VCaP (cell line): ENCODE results near the gene E2F4.

ENCODE experiments used
- H3K27ac ChIP-seq: fragments of 450-650 bp; 2 replicates; pipeline ENCODE4 v1.5.1; 2017
- TF ChIP-seq, protein P1 (sequence below): fragments of 450-650 bp; conservative IDR thresholded peaks from 2 replicates; pipeline ENCODE4 v1.5.1; 2017; ENCODE audit warnings: mild to moderate bottlenecking, moderate library complexity

The E2F4 gene

DNA sequence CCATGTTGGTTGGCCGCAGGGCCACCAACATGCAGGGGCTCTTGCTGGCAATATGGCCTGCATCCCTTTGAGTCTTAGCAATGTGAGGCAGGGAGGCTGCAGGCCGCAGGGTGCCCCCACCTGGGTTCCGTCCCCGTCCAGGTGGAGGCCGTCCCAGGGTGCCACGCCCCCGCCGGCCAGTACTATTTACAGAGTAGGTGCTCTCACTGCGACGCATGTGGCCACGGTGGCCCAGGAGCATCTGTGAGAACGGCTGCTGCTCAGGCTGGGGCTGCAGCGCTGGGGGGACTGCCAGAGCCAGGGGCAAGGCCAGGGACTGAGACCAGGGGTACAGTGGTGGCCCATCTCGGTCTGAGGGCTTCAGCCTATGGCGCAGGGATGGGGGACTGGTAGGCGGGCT, 11.8 kb upstream of the E2F4 start:
- no peak overlapping the region for H3K27ac ChIP-seq
- TF ChIP-seq, protein P1, sequence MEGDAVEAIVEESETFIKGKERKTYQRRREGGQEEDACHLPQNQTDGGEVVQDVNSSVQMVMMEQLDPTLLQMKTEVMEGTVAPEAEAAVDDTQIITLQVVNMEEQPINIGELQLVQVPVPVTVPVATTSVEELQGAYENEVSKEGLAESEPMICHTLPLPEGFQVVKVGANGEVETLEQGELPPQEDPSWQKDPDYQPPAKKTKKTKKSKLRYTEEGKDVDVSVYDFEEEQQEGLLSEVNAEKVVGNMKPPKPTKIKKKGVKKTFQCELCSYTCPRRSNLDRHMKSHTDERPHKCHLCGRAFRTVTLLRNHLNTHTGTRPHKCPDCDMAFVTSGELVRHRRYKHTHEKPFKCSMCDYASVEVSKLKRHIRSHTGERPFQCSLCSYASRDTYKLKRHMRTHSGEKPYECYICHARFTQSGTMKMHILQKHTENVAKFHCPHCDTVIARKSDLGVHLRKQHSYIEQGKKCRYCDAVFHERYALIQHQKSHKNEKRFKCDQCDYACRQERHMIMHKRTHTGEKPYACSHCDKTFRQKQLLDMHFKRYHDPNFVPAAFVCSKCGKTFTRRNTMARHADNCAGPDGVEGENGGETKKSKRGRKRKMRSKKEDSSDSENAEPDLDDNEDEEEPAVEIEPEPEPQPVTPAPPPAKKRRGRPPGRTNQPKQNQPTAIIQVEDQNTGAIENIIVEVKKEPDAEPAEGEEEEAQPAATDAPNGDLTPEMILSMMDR: no peak

DNA sequence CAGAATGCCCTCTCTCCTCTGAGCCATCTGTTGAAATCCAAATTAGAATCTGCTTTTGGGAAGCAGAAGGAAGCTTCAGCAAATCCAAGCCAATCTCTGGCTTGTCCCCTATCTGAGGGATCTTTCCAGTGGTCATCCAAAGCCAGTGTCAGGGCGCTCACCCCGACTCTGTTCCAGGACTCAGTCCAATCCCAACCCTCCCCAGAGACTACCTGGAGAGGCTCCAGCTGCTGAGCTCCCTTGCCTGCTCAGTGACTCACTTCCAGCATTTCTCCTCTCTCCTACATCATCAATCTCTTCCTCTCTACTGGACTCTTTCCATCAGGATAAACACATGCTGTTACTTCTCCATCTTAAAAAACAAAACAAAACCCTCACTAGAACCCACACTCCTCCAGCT, 10.6 kb upstream of the E2F4 start:
- no peak overlapping the region for H3K27ac ChIP-seq
- TF ChIP-seq, protein P1: no peak

DNA sequence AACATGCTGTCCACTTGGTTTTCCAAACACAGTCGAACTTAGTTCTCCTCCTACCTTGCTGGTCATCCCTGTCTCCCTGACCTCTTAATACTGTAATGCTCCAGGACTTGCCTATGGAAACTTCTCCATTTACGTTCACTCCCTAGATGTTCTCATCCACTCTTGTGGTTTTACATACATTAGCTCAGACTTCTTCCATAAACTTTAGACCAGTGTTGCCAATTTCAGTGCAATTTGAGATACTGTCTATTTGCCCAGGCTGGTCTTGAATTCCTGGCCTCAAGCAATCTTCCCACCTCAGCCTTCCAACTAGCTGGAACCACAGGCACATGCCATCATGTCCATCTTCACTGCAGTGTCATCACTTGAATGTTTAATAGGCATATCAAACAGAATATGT, 9.7 kb upstream of the E2F4 start:
- no peak overlapping the region for H3K27ac ChIP-seq
- TF ChIP-seq, protein P1: no peak

DNA sequence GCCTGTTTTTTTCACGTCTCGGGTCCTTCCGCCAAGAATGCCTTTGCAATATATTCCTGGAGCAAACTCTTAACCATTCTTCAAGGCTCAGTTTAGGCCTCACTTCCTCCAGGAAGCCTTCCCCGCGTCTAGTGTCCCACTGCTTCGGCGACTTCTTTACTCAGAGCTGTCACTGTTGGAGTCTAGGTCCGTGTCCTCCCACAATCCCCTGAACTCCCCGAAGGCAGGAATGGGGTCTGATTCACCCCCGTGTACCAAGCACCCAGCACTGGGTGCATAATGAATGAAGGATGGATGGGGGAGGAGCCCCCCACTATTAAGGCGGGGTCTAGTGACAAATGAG, 8.7 kb upstream of the E2F4 start:
- peak overlapping the region; percentile 85 for H3K27ac ChIP-seq
- TF ChIP-seq, protein P1: no peak

DNA sequence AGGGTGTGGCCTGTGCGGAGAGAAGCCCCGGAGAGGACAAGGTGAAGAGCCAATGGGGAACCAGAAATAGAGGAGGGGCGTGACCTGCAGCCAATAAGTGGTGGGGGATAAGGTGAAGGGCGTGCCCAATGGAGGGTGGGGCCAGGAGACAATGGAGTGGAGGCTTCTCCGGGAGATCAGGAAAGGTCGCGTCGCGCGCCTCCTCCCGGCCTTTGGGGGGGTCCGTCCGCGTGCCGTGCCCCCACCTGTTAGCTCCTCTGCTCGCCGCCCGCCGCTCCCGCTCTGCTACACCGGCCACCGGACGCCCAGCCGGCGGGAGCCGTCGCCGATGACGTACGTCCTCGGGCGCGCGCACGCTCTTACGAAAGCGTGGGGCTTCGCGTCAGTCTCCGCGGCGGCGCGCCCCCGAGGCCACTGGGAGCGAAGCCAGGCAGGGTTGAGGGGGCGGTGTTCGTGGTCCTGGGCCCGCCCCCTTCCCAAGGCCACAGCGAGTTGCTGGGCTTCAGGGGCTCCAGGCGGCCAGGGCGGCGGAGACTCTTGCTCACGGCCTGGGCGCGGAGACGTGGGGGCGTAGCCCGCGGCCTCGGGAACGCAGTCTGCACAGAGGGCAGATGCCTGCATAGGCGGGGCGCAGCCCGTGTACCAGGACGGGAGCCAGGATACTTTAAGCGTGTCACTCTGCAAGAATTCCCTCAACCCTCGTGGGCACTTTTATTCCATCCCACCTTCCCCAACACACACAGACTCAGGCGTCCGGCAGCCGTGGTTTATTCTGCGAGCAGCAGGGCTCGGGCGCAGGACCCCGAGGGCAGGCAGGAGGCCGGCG, 8.1 kb upstream of the E2F4 start, which contains the start of gene MATCAP1:
MATCAP1 (minus strand) TSS at position 337 of the 826 bp plus-strand sequence. CDS start 3,353 bp downstream, outside the sequence.
- H3K27ac ChIP-seq: peak within 1 kb of the TSS; percentile 85

DNA sequence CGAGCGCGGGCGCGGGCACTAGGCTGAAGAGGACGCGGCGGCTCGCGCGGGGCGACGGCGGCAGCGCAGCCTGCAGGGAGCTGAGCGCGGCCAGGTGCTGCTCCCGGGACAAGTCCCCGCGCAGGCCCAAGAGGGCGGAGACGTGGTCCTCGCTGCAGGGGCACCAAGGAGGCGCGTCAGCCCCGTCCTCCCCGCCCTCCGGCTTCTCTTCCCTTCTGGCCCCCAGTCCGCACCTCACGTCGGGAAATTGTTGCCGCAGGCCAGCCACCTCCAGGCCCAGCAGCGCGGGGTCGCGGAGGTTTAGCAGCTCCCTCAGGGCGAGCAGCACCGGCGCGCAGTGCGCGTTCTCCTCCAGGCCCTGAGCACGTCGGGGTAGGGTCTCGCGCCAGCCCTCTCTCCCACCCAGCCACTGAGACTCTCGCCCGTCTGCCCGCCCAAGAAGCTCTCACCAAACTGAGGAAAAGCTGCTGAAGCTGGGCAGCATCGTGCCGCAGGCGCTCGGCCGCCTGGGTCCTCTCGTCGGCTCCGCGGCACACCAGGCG, 7.4 kb upstream of the E2F4 start:
- TF ChIP-seq, protein P1: no peak
- H3K27ac ChIP-seq: peak overlapping the region; percentile 85

More for the DNA sequence above, 8.1 kb upstream of the E2F4 start, which contains the start of gene MATCAP1:
- TF ChIP-seq, protein P1: no peak

DNA sequence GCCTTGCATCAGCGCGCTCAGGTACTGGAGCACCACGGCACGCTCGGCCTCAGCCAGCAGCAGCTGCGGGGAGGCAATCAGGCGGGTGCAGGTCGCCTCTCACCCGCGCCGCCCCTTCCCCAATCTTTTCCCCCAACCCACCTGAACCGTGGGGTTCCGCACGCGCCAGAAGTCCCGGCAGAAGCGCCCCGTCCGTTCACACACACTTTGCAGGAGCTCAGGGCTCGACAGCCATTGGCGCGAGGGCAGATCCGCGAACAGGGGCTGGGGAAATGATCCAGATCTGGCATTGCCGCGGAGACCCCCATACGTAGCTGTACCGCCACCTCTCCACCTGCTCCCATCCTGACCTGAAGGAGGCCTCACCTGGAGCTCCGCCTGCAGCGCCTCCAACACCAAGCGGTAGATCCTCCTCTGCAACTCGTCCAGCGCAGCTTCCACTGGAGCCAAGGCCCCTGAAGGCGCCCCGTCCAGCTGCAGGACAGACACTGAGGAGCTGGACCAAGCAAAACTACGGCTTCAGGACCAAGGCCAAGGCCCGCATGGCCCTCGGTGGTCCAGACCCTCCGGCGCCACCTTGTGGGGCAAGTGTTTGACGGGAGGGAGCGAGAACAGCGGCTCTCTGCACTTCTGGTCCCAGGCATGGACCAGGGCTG, 6.8 kb upstream of the E2F4 start:
- H3K27ac ChIP-seq: peak overlapping the region; percentile 85
- TF ChIP-seq, protein P1: no peak
